Liver (tissue), 9 donors: ENCODE measurements around the gene MCM7. TPM values are rescaled to one million over a fixed set of nuclear protein-coding genes. Genes with fewer than 3 reads are reported as not detected.

Experiments
- DNase-seq: peaks from one replicate; pipeline ENCODE4 v3.0.0-alpha.2; 2017; ENCODE audit warnings: low spot score
- H3K27ac ChIP-seq, 2 donors: one replicate each; pipeline ENCODE4 v1.7.0; 2013; ENCODE audit warnings: inconsistent platforms in 2 of 2, low read length in 2 of 2, control low read depth in 1 of 2, low read depth in 1 of 2, mild to moderate bottlenecking in 1 of 2
- H3K27me3 ChIP-seq, 4 donors: one replicate each; pipeline versions ENCODE4 v1.6.1 to v1.7.0; 2013; ENCODE audit warnings: low read length in 3 of 4, inconsistent platforms in 1 of 4, mild to moderate bottlenecking in 1 of 4, moderate library complexity in 1 of 4; ENCODE audit not compliant: control insufficient read depth in 4 of 4, insufficient read depth in 4 of 4
- H3K36me3 ChIP-seq, 4 donors: one replicate each; pipeline versions ENCODE4 v1.6.1 to v1.7.0; 2013; ENCODE audit warnings: low read length in 3 of 4, mild to moderate bottlenecking in 3 of 4, low read depth in 1 of 4, moderate library complexity in 1 of 4; ENCODE audit not compliant: control insufficient read depth in 4 of 4, insufficient read depth in 3 of 4
- H3K4me1 ChIP-seq, 4 donors: one replicate each; pipeline versions ENCODE4 v1.6.1 to v1.7.0; 2013; ENCODE audit warnings: low read length in 3 of 4, mild to moderate bottlenecking in 3 of 4, moderate library complexity in 1 of 4; ENCODE audit not compliant: control insufficient read depth in 4 of 4, insufficient read depth in 4 of 4
- H3K4me3 ChIP-seq, 3 donors: one replicate each; pipeline versions ENCODE4 v1.6.1 to v1.7.0; 2013; ENCODE audit warnings: low read length in 3 of 3, control low read depth in 1 of 3, low read depth in 1 of 3, mild to moderate bottlenecking in 1 of 3
- H3K9ac ChIP-seq, 2 donors: one replicate each; pipeline ENCODE4 v1.7.0; 2013; ENCODE audit warnings: low read length in 2 of 2, mild to moderate bottlenecking in 2 of 2, moderate library complexity in 2 of 2, control low read depth in 1 of 2, low read depth in 1 of 2
- H3K9me3 ChIP-seq, 4 donors: one replicate each; pipeline versions ENCODE4 v1.6.1 to v1.7.0; 2013; ENCODE audit warnings: low read length in 3 of 4; ENCODE audit not compliant: control insufficient read depth in 4 of 4
- ATF3 ChIP-seq: IDR thresholded peaks from 2 replicates; pipeline ENCODE4 v1.6.1; 2016; ENCODE audit warnings: antibody characterized with exemption
- CTCF ChIP-seq: fragments of 150-350 bp; IDR thresholded peaks from 2 replicates; pipeline ENCODE4 v1.5.1; 2017; ENCODE audit warnings: improper control_type of control experiment, low read depth, low read length; ENCODE audit not compliant: missing input control
- EGR1 ChIP-seq, 2 donors: IDR thresholded peaks; 2 replicates each; pipeline ENCODE4 v1.6.1; 2016 to 2018; ENCODE audit warnings: antibody characterized with exemption in 2 of 2, low read depth in 2 of 2
- FOXA1 ChIP-seq: IDR thresholded peaks from 2 replicates; pipeline ENCODE4 v1.6.1; 2016; ENCODE audit warnings: antibody characterized with exemption
- FOXA2 ChIP-seq: IDR thresholded peaks from 2 replicates; pipeline ENCODE4 v1.6.1; 2016; ENCODE audit warnings: antibody characterized with exemption
- GABPA ChIP-seq, 2 donors: IDR thresholded peaks in 1 of 2; conservative IDR thresholded peaks in 1 of 2; 2 replicates each; pipeline ENCODE4 v1.6.1; 2016; ENCODE audit warnings: antibody characterized with exemption in 2 of 2, mild to moderate bottlenecking in 1 of 2, moderate library complexity in 1 of 2
- HNF4A ChIP-seq, 2 donors: conservative IDR thresholded peaks; 2 replicates each; pipeline ENCODE4 v1.6.1; 2016; ENCODE audit warnings: antibody characterized with exemption in 2 of 2, mild to moderate bottlenecking in 2 of 2
- HNF4G ChIP-seq: IDR thresholded peaks from 2 replicates; pipeline ENCODE4 v1.6.1; 2016; ENCODE audit warnings: antibody characterized with exemption
- JUND ChIP-seq, 2 donors: IDR thresholded peaks; 2 replicates each; pipeline ENCODE4 v1.6.1; 2016; ENCODE audit warnings: antibody characterized with exemption in 2 of 2
- MAX ChIP-seq: IDR thresholded peaks from 2 replicates; pipeline ENCODE4 v1.6.1; 2016; ENCODE audit warnings: antibody characterized with exemption
- NR2F2 ChIP-seq: IDR thresholded peaks from 2 replicates; pipeline ENCODE4 v1.6.1; 2016; ENCODE audit warnings: antibody characterized with exemption
- RAD21 ChIP-seq, 2 donors: IDR thresholded peaks; 2 replicates each; pipeline ENCODE4 v1.6.1; 2016; ENCODE audit warnings: antibody characterized with exemption in 2 of 2, mild to moderate bottlenecking in 2 of 2
- REST ChIP-seq: IDR thresholded peaks from 2 replicates; pipeline ENCODE4 v1.6.1; 2016; ENCODE audit warnings: antibody characterized with exemption, mild to moderate bottlenecking
- RXRA ChIP-seq, 2 donors: IDR thresholded peaks; 2 replicates each; pipeline ENCODE4 v1.6.1; 2017 to 2018; ENCODE audit warnings: antibody characterized with exemption in 2 of 2, mild to moderate bottlenecking in 1 of 2
- SP1 ChIP-seq: IDR thresholded peaks from 2 replicates; pipeline ENCODE4 v1.6.1; 2018; ENCODE audit warnings: antibody characterized with exemption, mild to moderate bottlenecking
- TAF1 ChIP-seq: conservative IDR thresholded peaks from 2 replicates; pipeline ENCODE4 v1.6.1; 2016; ENCODE audit warnings: antibody characterized with exemption, mild to moderate bottlenecking
- YY1 ChIP-seq: IDR thresholded peaks from 2 replicates; pipeline ENCODE4 v1.6.1; 2016; ENCODE audit warnings: antibody characterized with exemption, mild to moderate bottlenecking
- ZBTB33 ChIP-seq: IDR thresholded peaks from 2 replicates; pipeline ENCODE4 v1.6.1; 2016; ENCODE audit warnings: antibody characterized with exemption
- WGBS: extraction: QIAGEN DNeasy Blood & Tissue Kit; methylation state at CpG from one replicate; pipeline ENCODE4 v1.1.7; 2013; 5-methylcytosine and 5-hydroxymethylcytosine counted together
- polyA plus RNA-seq, 2 donors: library from polyadenylated mRNA; stranded (reverse) in 1 of 2; unstranded in 1 of 2; fragments of 200-250 nt in 1 of 2; fragments of >200 nt in 1 of 2; fragmentation: Nextera tagmentation in 1 of 2; extraction: Ambion mirVana in 1 of 2; gene quantifications; one replicate each; pipeline versions ENCODE4 v1.2.1 to v1.2.3, GENCODE V29; 2013 to 2015
- total RNA-seq, 2 donors: library from RNA; depleted of rRNA; stranded (reverse); fragments of >200 nt; gene quantifications; one replicate each; pipeline ENCODE4 v1.2.3, GENCODE V29; 2014
- donor health status: healthy.
- donor health status: healthy.
- donor health status: healthy.
- donor health status: healthy.
- donor health status: healthy.

The MCM7 gene
- total and polyA plus RNA-seq, 4 donors, result 12.6 to 143 (median 17.6) TPM

GRCh38 chr7:100069991-100070390 lies 31.2 kb downstream of the MCM7 start:
- Histone ChIP-seq H3K27me3 (no peaks in the 10 kb centered on the region), H3K27ac (no peak overlapping the region), H3K4me1 (peaks cover under 1 to 17% (median 13%) of the 10 kb centered on the region in 4 donors), H3K9me3 (peaks cover 20 to 30% (median 22%) of the 10 kb centered on the region in 4 donors), H3K9ac (no peak overlapping the region), H3K4me3 (no peak overlapping the region), H3K36me3 (peaks cover 19 to 55% (median 50%) of the 10 kb centered on the region in 4 donors)
- WGBS, result 98% methylated on average over 5 of the region's 5 CpGs
- no peak for DNase-seq
- no peak for TF ChIP-seq JUND (IDR thresholded peaks at IDR 0.05)
- no peak for TF ChIP-seq EGR1 (IDR thresholded peaks at IDR 0.05; ENCODE audit: low read depth in 2 of 2)
- TF ChIP-seq SP1, result no peak
- TF ChIP-seq CTCF, result no peak
- TF ChIP-seq HNF4A (conservative IDR thresholded peaks at IDR 0.05), result no peak
- no peak for TF ChIP-seq FOXA1
- no peak for TF ChIP-seq FOXA2
- no peak for TF ChIP-seq ATF3
- TF ChIP-seq NR2F2, result no peak
- no peak for TF ChIP-seq RXRA (IDR thresholded peaks at IDR 0.05)

- H3K9ac ChIP-seq, result no peak overlapping the region
- 89% methylated on average over 7 of the region's 7 CpGs for WGBS
Observed at GRCh38 chr7:100066953-100067352, 34.2 kb downstream of the MCM7 start.

More at GRCh38 chr7:100066953-100067352, 34.2 kb downstream of the MCM7 start:
- no peak for TF ChIP-seq HNF4G
- TF ChIP-seq RAD21 (IDR thresholded peaks at IDR 0.05), result no peak
- no peak for TF ChIP-seq TAF1
- no peak for TF ChIP-seq MAX
- TF ChIP-seq CTCF, result no peak
- TF ChIP-seq NR2F2, result no peak
- TF ChIP-seq JUND (IDR thresholded peaks at IDR 0.05), result no peak
- no peak for TF ChIP-seq RXRA (IDR thresholded peaks at IDR 0.05)
- TF ChIP-seq FOXA2, result no peak
- TF ChIP-seq SP1, result no peak
- no peak for TF ChIP-seq REST
- TF ChIP-seq ATF3, result no peak
- TF ChIP-seq ZBTB33, result no peak
- TF ChIP-seq EGR1 (IDR thresholded peaks at IDR 0.05; ENCODE audit: low read depth in 2 of 2), result no peak
- TF ChIP-seq YY1, result no peak
- no peak for TF ChIP-seq HNF4A (conservative IDR thresholded peaks at IDR 0.05)
- no peak for TF ChIP-seq GABPA (IDR thresholded peaks at IDR 0.05 in 1 of 2, conservative IDR thresholded peaks at IDR 0.05 in 1 of 2)
- no peak for TF ChIP-seq FOXA1
- H3K36me3 ChIP-seq, result peaks cover 5 to 40% (median 34%) of the 10 kb centered on the region in 4 donors
- DNase-seq, result no peak
- peaks cover 2 to 23% (median 14%) of the 10 kb centered on the region in 4 donors for H3K4me1 ChIP-seq
- H3K4me3 ChIP-seq, result no peak overlapping the region
- peaks cover 13 to 21% (median 14%) of the 10 kb centered on the region in 4 donors for H3K9me3 ChIP-seq
- no peak overlapping the region for H3K27ac ChIP-seq
- no peaks in the 10 kb centered on the region for H3K27me3 ChIP-seq
